Liver (tissue), 9 donors: ENCODE measurements around the gene FBXO2. TPM values are rescaled to one million over a fixed set of nuclear protein-coding genes. Genes with fewer than 3 reads are reported as not detected.
A peak's percentile ranks its signal among the peaks of the same experiment; 100 is the strongest.

Experiments used
- DNase-seq: peaks from one replicate; pipeline ENCODE4 v3.0.0-alpha.2; 2017; ENCODE audit warnings: low spot score
- H3K27ac ChIP-seq, 2 donors: one replicate each; pipeline ENCODE4 v1.7.0; 2013; ENCODE audit warnings: inconsistent platforms in 2 of 2, low read length in 2 of 2, control low read depth in 1 of 2, low read depth in 1 of 2, mild to moderate bottlenecking in 1 of 2
- H3K27me3 ChIP-seq, 4 donors: one replicate each; pipeline versions ENCODE4 v1.6.1 to v1.7.0; 2013; ENCODE audit warnings: low read length in 3 of 4, inconsistent platforms in 1 of 4, mild to moderate bottlenecking in 1 of 4, moderate library complexity in 1 of 4; ENCODE audit not compliant: control insufficient read depth in 4 of 4, insufficient read depth in 4 of 4
- H3K36me3 ChIP-seq, 4 donors: one replicate each; pipeline versions ENCODE4 v1.6.1 to v1.7.0; 2013; ENCODE audit warnings: low read length in 3 of 4, mild to moderate bottlenecking in 3 of 4, low read depth in 1 of 4, moderate library complexity in 1 of 4; ENCODE audit not compliant: control insufficient read depth in 4 of 4, insufficient read depth in 3 of 4
- H3K4me1 ChIP-seq, 4 donors: one replicate each; pipeline versions ENCODE4 v1.6.1 to v1.7.0; 2013; ENCODE audit warnings: low read length in 3 of 4, mild to moderate bottlenecking in 3 of 4, moderate library complexity in 1 of 4; ENCODE audit not compliant: control insufficient read depth in 4 of 4, insufficient read depth in 4 of 4
- H3K4me3 ChIP-seq, 3 donors: one replicate each; pipeline versions ENCODE4 v1.6.1 to v1.7.0; 2013; ENCODE audit warnings: low read length in 3 of 3, control low read depth in 1 of 3, low read depth in 1 of 3, mild to moderate bottlenecking in 1 of 3
- H3K9ac ChIP-seq, 2 donors: one replicate each; pipeline ENCODE4 v1.7.0; 2013; ENCODE audit warnings: low read length in 2 of 2, mild to moderate bottlenecking in 2 of 2, moderate library complexity in 2 of 2, control low read depth in 1 of 2, low read depth in 1 of 2
- H3K9me3 ChIP-seq, 4 donors: one replicate each; pipeline versions ENCODE4 v1.6.1 to v1.7.0; 2013; ENCODE audit warnings: low read length in 3 of 4; ENCODE audit not compliant: control insufficient read depth in 4 of 4
- EGR1 ChIP-seq, 2 donors: IDR thresholded peaks; 2 replicates each; pipeline ENCODE4 v1.6.1; 2016 to 2018; ENCODE audit warnings: antibody characterized with exemption in 2 of 2, low read depth in 2 of 2
- FOXA1 ChIP-seq: IDR thresholded peaks from 2 replicates; pipeline ENCODE4 v1.6.1; 2016; ENCODE audit warnings: antibody characterized with exemption
- FOXA2 ChIP-seq: IDR thresholded peaks from 2 replicates; pipeline ENCODE4 v1.6.1; 2016; ENCODE audit warnings: antibody characterized with exemption
- GABPA ChIP-seq, 2 donors: IDR thresholded peaks in 1 of 2; conservative IDR thresholded peaks in 1 of 2; 2 replicates each; pipeline ENCODE4 v1.6.1; 2016; ENCODE audit warnings: antibody characterized with exemption in 2 of 2, mild to moderate bottlenecking in 1 of 2, moderate library complexity in 1 of 2
- HNF4A ChIP-seq, 2 donors: conservative IDR thresholded peaks; 2 replicates each; pipeline ENCODE4 v1.6.1; 2016; ENCODE audit warnings: antibody characterized with exemption in 2 of 2, mild to moderate bottlenecking in 2 of 2
- HNF4G ChIP-seq: IDR thresholded peaks from 2 replicates; pipeline ENCODE4 v1.6.1; 2016; ENCODE audit warnings: antibody characterized with exemption
- JUND ChIP-seq, 2 donors: IDR thresholded peaks; 2 replicates each; pipeline ENCODE4 v1.6.1; 2016; ENCODE audit warnings: antibody characterized with exemption in 2 of 2
- NR2F2 ChIP-seq: IDR thresholded peaks from 2 replicates; pipeline ENCODE4 v1.6.1; 2016; ENCODE audit warnings: antibody characterized with exemption
- RAD21 ChIP-seq, 2 donors: IDR thresholded peaks; 2 replicates each; pipeline ENCODE4 v1.6.1; 2016; ENCODE audit warnings: antibody characterized with exemption in 2 of 2, mild to moderate bottlenecking in 2 of 2
- RXRA ChIP-seq, 2 donors: IDR thresholded peaks; 2 replicates each; pipeline ENCODE4 v1.6.1; 2017 to 2018; ENCODE audit warnings: antibody characterized with exemption in 2 of 2, mild to moderate bottlenecking in 1 of 2
- SP1 ChIP-seq: IDR thresholded peaks from 2 replicates; pipeline ENCODE4 v1.6.1; 2018; ENCODE audit warnings: antibody characterized with exemption, mild to moderate bottlenecking
- TAF1 ChIP-seq: conservative IDR thresholded peaks from 2 replicates; pipeline ENCODE4 v1.6.1; 2016; ENCODE audit warnings: antibody characterized with exemption, mild to moderate bottlenecking
- YY1 ChIP-seq: IDR thresholded peaks from 2 replicates; pipeline ENCODE4 v1.6.1; 2016; ENCODE audit warnings: antibody characterized with exemption, mild to moderate bottlenecking
- WGBS: extraction: QIAGEN DNeasy Blood & Tissue Kit; methylation state at CpG from one replicate; pipeline ENCODE4 v1.1.7; 2013; 5-methylcytosine and 5-hydroxymethylcytosine counted together
- polyA plus RNA-seq, 2 donors: library from polyadenylated mRNA; stranded (reverse) in 1 of 2; unstranded in 1 of 2; fragments of 200-250 nt in 1 of 2; fragments of >200 nt in 1 of 2; fragmentation: Nextera tagmentation in 1 of 2; extraction: Ambion mirVana in 1 of 2; gene quantifications; one replicate each; pipeline versions ENCODE4 v1.2.1 to v1.2.3, GENCODE V29; 2013 to 2015
- total RNA-seq, 2 donors: library from RNA; depleted of rRNA; stranded (reverse); fragments of >200 nt; gene quantifications; one replicate each; pipeline ENCODE4 v1.2.3, GENCODE V29; 2014
- TF ChIP-seq, protein P1 (sequence below): IDR thresholded peaks from 2 replicates; pipeline ENCODE4 v1.6.1; 2016; ENCODE audit warnings: antibody characterized with exemption
- TF ChIP-seq, protein P2 (sequence below): IDR thresholded peaks from 2 replicates; pipeline ENCODE4 v1.6.1; 2016; ENCODE audit warnings: antibody characterized with exemption
- TF ChIP-seq, protein P3 (sequence below): IDR thresholded peaks from 2 replicates; pipeline ENCODE4 v1.6.1; 2016; ENCODE audit warnings: antibody characterized with exemption, mild to moderate bottlenecking
- TF ChIP-seq, protein P4 (sequence below): fragments of 150-350 bp; IDR thresholded peaks from 2 replicates; pipeline ENCODE4 v1.5.1; 2017; ENCODE audit warnings: improper control_type of control experiment, low read depth, low read length; ENCODE audit not compliant: missing input control
- TF ChIP-seq, protein P5 (sequence below): IDR thresholded peaks from 2 replicates; pipeline ENCODE4 v1.6.1; 2016; ENCODE audit warnings: antibody characterized with exemption
- donor health status: healthy.
- donor health status: healthy.
- donor health status: healthy.
- donor health status: healthy.
- donor health status: healthy.

FBXO2 gene
- total and polyA plus RNA-seq, 4 donors = 1.7 to 20.9 (median 4.0) TPM

DNA sequence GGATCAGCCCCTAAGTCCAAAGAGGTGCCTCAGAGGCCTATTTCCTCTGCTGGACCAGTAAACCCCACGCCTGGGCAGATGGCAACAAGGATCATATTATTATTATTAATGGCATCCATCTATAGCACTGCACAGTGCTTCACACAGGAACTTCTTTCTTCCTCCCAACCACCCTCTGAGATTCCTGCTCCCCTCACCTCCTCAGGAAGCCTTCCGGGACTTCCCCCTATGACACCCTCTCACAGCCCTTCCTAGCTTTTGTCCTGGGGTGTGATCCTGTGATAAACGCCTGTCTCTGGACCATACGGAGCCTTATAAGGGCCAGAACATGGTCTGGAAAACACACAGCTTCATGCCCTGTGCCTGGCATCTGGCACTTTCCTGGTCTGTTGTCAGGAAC is 3.2 kb downstream of the FBXO2 start:
- Histone ChIP-seq H3K4me3 (no peak overlapping the region), H3K9me3 (no peaks in the 10 kb centered on the region), H3K4me1 (peaks cover 7 to 44% (median 34%) of the 10 kb centered on the region in 4 donors), H3K36me3 (no peaks in the 10 kb centered on the region), H3K9ac (peak overlapping the region in 1 of 2 donors; percentile 45), H3K27me3 (no peaks in the 10 kb centered on the region), H3K27ac (no peak overlapping the region)
- no peak for DNase-seq
- no peak for TF ChIP-seq YY1
- WGBS = 91% methylated on average over 4 of the region's 4 CpGs

DNA sequence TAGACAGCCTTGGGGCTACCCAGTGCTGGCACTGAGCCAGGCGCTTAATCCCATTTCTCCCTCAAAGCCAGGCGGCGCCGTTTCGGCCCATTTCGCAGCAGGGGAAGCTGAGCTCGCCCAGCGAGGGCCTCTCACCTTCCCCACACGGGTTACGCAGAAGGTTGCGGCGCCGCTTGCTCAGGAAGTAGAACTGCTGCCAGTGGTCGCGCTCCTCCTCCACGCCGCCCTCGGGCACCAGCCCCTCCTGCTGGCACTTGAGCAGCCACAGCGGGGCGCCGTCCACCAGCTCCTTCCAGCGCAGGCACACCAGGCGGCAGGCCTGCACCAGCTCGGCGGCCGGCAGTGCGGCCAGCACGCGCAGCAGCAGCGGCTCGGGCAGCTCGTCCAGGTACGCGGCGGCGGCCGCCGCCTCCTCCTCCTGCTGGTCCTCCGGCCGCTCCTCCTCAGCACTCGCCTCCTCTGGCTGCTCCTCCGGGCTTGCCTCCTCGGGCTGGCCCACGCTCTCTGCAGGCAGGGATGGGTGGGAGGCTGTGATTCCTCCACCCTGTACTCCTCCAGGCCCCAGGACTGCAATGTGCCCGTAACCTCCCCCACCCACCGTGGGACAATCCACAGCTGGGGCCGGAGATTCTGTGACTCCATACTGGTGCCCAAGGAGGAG is 3.8 kb downstream of the FBXO2 start:
- H3K9me3 ChIP-seq = no peaks in the 10 kb centered on the region
- H3K4me3 ChIP-seq = peak overlapping the region in 2 of 3 donors; percentile 24 to 32
- H3K36me3 ChIP-seq = no peaks in the 10 kb centered on the region
- WGBS = 6% methylated on average over 47 of the region's 47 CpGs
- DNase-seq = peak; percentile 68
- peaks cover 7 to 39% (median 32%) of the 10 kb centered on the region in 4 donors for H3K4me1 ChIP-seq
- no peaks in the 10 kb centered on the region for H3K27me3 ChIP-seq
- H3K27ac ChIP-seq = peak overlapping the region; percentile 78 to 81
- TF ChIP-seq, protein P1, sequence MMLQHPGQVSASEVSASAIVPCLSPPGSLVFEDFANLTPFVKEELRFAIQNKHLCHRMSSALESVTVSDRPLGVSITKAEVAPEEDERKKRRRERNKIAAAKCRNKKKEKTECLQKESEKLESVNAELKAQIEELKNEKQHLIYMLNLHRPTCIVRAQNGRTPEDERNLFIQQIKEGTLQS = no peak
- TF ChIP-seq, protein P2, sequence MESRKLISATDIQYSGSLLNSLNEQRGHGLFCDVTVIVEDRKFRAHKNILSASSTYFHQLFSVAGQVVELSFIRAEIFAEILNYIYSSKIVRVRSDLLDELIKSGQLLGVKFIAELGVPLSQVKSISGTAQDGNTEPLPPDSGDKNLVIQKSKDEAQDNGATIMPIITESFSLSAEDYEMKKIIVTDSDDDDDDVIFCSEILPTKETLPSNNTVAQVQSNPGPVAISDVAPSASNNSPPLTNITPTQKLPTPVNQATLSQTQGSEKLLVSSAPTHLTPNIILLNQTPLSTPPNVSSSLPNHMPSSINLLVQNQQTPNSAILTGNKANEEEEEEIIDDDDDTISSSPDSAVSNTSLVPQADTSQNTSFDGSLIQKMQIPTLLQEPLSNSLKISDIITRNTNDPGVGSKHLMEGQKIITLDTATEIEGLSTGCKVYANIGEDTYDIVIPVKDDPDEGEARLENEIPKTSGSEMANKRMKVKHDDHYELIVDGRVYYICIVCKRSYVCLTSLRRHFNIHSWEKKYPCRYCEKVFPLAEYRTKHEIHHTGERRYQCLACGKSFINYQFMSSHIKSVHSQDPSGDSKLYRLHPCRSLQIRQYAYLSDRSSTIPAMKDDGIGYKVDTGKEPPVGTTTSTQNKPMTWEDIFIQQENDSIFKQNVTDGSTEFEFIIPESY = no peak
- no peak for TF ChIP-seq NR2F2
- no peak for TF ChIP-seq TAF1
- no peak for TF ChIP-seq FOXA1
- no peak for TF ChIP-seq YY1
- no peak for TF ChIP-seq EGR1 (IDR thresholded peaks at IDR 0.05; ENCODE audit: low read depth in 2 of 2)
- TF ChIP-seq HNF4A (conservative IDR thresholded peaks at IDR 0.05) = peak in 1 of 2 donors; percentile 3
- TF ChIP-seq, protein P3, sequence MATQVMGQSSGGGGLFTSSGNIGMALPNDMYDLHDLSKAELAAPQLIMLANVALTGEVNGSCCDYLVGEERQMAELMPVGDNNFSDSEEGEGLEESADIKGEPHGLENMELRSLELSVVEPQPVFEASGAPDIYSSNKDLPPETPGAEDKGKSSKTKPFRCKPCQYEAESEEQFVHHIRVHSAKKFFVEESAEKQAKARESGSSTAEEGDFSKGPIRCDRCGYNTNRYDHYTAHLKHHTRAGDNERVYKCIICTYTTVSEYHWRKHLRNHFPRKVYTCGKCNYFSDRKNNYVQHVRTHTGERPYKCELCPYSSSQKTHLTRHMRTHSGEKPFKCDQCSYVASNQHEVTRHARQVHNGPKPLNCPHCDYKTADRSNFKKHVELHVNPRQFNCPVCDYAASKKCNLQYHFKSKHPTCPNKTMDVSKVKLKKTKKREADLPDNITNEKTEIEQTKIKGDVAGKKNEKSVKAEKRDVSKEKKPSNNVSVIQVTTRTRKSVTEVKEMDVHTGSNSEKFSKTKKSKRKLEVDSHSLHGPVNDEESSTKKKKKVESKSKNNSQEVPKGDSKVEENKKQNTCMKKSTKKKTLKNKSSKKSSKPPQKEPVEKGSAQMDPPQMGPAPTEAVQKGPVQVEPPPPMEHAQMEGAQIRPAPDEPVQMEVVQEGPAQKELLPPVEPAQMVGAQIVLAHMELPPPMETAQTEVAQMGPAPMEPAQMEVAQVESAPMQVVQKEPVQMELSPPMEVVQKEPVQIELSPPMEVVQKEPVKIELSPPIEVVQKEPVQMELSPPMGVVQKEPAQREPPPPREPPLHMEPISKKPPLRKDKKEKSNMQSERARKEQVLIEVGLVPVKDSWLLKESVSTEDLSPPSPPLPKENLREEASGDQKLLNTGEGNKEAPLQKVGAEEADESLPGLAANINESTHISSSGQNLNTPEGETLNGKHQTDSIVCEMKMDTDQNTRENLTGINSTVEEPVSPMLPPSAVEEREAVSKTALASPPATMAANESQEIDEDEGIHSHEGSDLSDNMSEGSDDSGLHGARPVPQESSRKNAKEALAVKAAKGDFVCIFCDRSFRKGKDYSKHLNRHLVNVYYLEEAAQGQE = no peak
- TF ChIP-seq GABPA (IDR thresholded peaks at IDR 0.05 in 1 of 2, conservative IDR thresholded peaks at IDR 0.05 in 1 of 2) = no peak
- TF ChIP-seq, protein P4, sequence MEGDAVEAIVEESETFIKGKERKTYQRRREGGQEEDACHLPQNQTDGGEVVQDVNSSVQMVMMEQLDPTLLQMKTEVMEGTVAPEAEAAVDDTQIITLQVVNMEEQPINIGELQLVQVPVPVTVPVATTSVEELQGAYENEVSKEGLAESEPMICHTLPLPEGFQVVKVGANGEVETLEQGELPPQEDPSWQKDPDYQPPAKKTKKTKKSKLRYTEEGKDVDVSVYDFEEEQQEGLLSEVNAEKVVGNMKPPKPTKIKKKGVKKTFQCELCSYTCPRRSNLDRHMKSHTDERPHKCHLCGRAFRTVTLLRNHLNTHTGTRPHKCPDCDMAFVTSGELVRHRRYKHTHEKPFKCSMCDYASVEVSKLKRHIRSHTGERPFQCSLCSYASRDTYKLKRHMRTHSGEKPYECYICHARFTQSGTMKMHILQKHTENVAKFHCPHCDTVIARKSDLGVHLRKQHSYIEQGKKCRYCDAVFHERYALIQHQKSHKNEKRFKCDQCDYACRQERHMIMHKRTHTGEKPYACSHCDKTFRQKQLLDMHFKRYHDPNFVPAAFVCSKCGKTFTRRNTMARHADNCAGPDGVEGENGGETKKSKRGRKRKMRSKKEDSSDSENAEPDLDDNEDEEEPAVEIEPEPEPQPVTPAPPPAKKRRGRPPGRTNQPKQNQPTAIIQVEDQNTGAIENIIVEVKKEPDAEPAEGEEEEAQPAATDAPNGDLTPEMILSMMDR = peak; percentile 85
- TF ChIP-seq RAD21 (IDR thresholded peaks at IDR 0.05) = peak; percentile 82 to 87
- TF ChIP-seq, protein P5, sequence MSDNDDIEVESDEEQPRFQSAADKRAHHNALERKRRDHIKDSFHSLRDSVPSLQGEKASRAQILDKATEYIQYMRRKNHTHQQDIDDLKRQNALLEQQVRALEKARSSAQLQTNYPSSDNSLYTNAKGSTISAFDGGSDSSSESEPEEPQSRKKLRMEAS = no peak
- TF ChIP-seq JUND (IDR thresholded peaks at IDR 0.05) = no peak
- TF ChIP-seq SP1 = no peak
- TF ChIP-seq RXRA (IDR thresholded peaks at IDR 0.05) = no peak
- no peak for TF ChIP-seq FOXA2
- TF ChIP-seq HNF4G = no peak
- H3K9ac ChIP-seq = peak overlapping the region in 1 of 2 donors; percentile 45
